NCI-H345 treated with DMSO at 0.1 percent for 48 hours (cell line): ENCODE results near the gene GGCX.

Experiments
- DNase-seq: peaks from one replicate; lab custom pipeline; 2025; ENCODE audit not compliant: unreplicated experiment; lab: John Stamatoyannopoulos, UW

GGCX gene

GRCh38 chr2:85541753-85542457, 19.4 kb downstream of the GGCX start:
- no peak for DNase-seq

GRCh38 chr2:85541262-85541661, 20.0 kb downstream of the GGCX start:
- DNase-seq = no peak

GRCh38 chr2:85540133-85540648, 21.1 kb downstream of the GGCX start:
- DNase-seq = no peak

- peak; percentile 13 for DNase-seq
Measured at GRCh38 chr2:85539361-85540132, 21.7 kb downstream of the GGCX start.

GRCh38 chr2:85538507-85539360, 22.6 kb downstream of the GGCX start, which contains the start of gene MAT2A:
MAT2A (plus strand) TSS chr2:85539168; CDS start chr2:85539288, 120 bp downstream.
- peak; percentile 94 for DNase-seq

- peak; percentile 39 for DNase-seq
Measured at GRCh38 chr2:85537600-85538506, 23.4 kb downstream of the GGCX start.

GRCh38 chr2:85536479-85536878, 24.8 kb downstream of the GGCX start:
- no peak for DNase-seq

- DNase-seq = no peak
Measured at GRCh38 chr2:85534881-85535280, 26.4 kb downstream of the GGCX start.

- DNase-seq = no peak
Measured at GRCh38 chr2:85534099-85534498, 27.2 kb downstream of the GGCX start.

GRCh38 chr2:85531589-85531988, 29.7 kb downstream of the GGCX start:
- no peak for DNase-seq

- no peak for DNase-seq
Measured at GRCh38 chr2:85529809-85530208, 31.5 kb downstream of the GGCX start.

- DNase-seq = no peak
Measured at GRCh38 chr2:85528355-85528754, 32.9 kb downstream of the GGCX start.

GRCh38 chr2:85527787-85528186, 33.5 kb downstream of the GGCX start:
- no peak for DNase-seq

- DNase-seq = no peak
Measured at GRCh38 chr2:85525567-85525966, 35.7 kb downstream of the GGCX start.

GRCh38 chr2:85525029-85525428, 36.3 kb downstream of the GGCX start:
- no peak for DNase-seq

GRCh38 chr2:85524336-85524908, 36.9 kb downstream of the GGCX start:
- DNase-seq = no peak

- no peak for DNase-seq
Measured at GRCh38 chr2:85523903-85524335, 37.4 kb downstream of the GGCX start.

- DNase-seq = no peak
Measured at GRCh38 chr2:85523062-85523902, 38.0 kb downstream of the GGCX start.

GRCh38 chr2:85522090-85522647, 39.1 kb downstream of the GGCX start:
- DNase-seq = no peak
